Right ventricle myocardium superior (tissue), 1 donor: ENCODE data around the gene BRPF3. TPM values are rescaled to one million over a fixed set of nuclear protein-coding genes. Genes with fewer than 3 reads are reported as not detected.
A peak's percentile ranks its signal among the peaks of the same experiment; 100 is the strongest.

Experiments used
- ATAC-seq: fragments of 200-7000 bp; cut with Tn5 transposase; one replicate; pipeline ENCODE4 v1.9.1; 2020; ENCODE audit warnings: mild to moderate bottlenecking; ENCODE audit not compliant: poor library complexity
- DNase-seq: peaks from one replicate; pipeline ENCODE4 v3.0.0-alpha.2; 2020
- intact Hi-C: fragments of 100-400 bp; cut with DNase I; formaldehyde crosslinking; loops from one replicate; pipeline ENCODE4 v1.11.2; 2022
- total RNA-seq: library from RNA; stranded (reverse); fragmentation: NEBNext Ultra II Directional; extraction: Animal tissue kit (Norgen Biotek cat#: 25700); gene quantifications from one replicate; pipeline ENCODE4 v1.2.1, GENCODE V29; 2021
- donor health status: DM: no; HTN: yes; CAD: no; lungs with severe emphysema.

BRPF3 gene
- total RNA-seq, 1 donor from 2014 or later = 17.8 TPM

DNA sequence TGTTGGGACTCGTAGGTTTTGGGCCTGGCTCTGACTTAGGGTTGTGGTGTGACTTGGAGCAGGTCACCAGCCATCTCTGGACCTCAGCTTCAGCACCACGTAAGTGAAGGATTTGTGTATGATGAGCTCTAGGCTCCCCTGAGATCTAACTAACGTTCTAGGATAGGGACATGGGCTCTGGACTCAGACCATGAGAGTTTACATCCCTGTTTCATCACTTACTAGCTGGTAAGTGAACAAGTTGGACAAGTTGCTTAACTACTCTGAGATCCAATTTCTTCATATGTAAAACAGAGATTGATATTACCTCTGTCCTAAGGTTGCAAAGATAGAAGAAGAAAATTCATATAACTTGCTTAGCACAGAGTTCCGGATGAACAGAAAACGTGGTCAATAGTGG, 53.0 kb downstream of the BRPF3 start:
- intact Hi-C loops = no loop called here
- no peak for ATAC-seq
- no peak for DNase-seq

DNA sequence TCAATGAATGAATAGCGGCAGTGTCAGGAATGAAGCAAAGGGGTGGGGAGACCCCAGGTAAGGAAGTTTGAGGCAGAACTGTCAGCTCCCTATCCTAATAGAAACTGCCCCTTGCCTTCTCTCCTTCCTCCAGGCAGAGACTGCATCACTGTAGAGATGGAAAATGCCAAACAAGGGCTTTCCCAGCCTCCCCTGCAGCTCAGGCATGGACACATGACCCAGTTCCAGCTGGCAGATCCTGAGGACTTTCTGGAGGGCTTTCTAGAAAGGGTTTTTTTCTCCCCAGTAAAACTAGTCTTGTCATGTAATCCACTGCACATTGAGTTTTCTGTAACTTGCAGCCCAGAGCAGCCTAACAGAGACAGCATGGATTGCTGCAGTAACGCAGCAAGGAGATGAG, 55.5 kb downstream of the BRPF3 start:
- intact Hi-C loops = no loop called here
- ATAC-seq (no peak), DNase-seq (no peak)

DNA sequence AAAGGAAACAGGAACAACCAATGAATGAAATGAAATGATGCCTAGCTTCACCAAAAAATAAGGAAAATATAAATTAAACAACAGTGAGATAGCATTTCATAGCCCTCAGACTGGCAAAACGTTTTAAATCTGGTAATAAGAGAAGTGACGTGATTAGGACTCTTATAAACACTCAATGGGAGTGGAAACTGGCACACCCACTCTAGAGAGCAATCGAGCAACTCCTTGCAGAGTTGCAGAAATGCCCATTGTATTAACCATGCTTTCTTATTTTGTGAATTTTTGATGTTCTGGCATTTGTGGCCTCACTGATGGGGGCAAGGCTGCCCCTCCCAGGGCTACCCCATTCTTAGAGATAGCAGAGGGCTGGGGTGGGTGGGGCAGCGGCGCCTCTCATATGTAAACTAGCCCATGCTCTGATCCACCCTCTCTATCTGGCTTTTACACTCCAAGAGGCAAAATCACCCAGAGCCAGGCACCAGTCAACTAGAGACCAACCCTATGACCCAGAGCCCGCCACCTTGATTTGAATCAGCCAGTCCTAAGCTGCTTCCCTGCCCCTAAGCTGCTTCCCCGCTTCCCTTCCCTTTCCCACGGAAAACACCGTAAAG, 67.0 kb downstream of the BRPF3 start:
- ATAC-seq = no peak
- no peak for DNase-seq
- intact Hi-C loops = no loop called here

DNA sequence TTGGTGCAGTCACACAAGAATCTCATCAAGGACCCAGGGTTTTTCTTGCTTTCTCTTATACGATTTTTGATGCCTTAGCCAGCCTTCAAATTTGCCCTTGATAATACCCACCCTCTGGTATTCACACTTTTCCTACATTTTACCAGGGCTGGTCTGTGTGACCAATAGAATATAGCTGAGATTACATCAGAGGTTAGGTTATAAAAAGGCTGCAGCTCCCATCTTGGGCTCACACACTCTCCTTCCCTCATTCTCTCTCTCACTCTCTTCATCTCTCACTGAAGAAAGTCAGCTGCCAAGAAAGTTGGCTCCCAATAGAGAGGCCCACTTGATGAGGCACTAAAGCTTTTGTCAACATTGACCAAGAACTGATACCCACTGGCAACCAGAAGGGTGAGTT, 69.2 kb downstream of the BRPF3 start:
- ATAC-seq (no peak), DNase-seq (no peak)
- intact Hi-C loops = no loop called here

- intact Hi-C loops = no loop called here
- ATAC-seq (no peak), DNase-seq (no peak)
These were observed 70.5 kb downstream of the BRPF3 start for GRCh38 chr6:36266913-36267644.

GRCh38 chr6:36267731-36268477, 71.4 kb downstream of the BRPF3 start:
- DNase-seq (no peak), ATAC-seq (no peak)
- intact Hi-C loops = no loop called here

- DNase-seq (no peak), ATAC-seq (peak; percentile 48)
- intact Hi-C loops = no loop called here
These were observed 72.1 kb downstream of the BRPF3 start for GRCh38 chr6:36268478-36269275.

DNA sequence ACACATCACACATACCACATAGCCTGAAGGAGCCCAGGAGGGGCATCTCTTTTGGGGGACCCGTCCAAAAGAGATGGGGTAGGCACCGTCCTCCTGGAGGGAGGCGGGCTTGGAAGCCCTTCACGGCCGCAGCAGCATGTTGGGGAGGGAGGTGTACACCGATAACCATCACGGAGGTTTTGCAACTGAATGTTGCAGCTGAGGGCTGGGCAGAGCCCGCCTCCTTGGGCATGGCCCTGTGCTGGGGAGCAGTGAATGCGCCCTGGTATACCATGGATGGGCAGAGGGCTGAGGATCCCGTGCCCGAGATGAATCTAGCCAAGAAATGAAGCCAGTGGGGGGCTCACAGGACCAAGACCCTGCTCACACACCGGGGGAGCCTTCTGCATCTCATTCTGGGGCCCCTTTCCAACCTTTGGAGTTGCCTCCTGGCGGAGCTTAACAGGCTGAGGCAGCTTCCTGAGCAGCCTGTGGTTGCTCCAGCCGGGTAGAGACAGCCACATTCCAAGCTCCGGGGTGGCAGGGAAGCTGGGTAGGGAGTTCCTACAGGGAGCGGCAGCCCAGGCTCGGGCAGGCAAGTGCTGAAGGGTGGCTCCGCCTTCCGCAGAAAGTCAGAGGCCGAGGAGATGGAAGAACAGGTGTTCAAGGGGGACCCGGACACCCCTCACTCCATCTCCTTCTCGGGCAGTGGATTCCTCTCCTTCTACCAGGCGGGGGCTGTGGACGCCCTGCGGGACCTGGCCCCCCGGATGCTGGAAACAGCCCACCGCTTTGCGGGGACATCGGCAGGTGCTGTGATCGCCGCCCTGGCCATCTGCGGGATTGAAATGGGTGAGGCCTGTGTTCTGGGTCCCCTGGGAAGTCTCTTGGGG, 73.5 kb downstream of the BRPF3 start, which contains the start of gene PNPLA1:
PNPLA1 (plus strand) TSS at position 227 of the 872 bp plus-strand sequence; CDS start at position 627, 400 bp downstream.
- ATAC-seq = no peak
- intact Hi-C loops = no loop called here
- no peak for DNase-seq

DNA sequence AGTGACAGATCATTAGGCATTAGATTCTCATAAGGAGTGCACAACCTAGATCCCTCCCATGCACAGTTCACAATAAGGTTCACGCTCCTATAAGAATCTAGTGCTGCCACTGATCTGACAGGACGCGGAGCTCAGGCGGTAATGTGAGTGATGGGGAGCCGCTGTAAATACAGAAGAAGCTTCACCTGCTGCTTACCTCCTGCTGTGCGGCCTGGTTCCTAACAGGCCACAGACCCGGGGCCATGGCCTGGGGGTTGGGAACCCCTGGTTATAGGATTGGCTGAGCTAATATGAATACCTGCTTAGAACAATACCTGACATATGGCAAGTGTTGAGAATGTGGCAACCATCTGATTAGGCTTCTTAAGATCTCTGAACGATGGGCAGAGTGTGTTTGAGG, 75.7 kb downstream of the BRPF3 start:
- ATAC-seq (no peak), DNase-seq (no peak)
- intact Hi-C loops = no loop called here

DNA sequence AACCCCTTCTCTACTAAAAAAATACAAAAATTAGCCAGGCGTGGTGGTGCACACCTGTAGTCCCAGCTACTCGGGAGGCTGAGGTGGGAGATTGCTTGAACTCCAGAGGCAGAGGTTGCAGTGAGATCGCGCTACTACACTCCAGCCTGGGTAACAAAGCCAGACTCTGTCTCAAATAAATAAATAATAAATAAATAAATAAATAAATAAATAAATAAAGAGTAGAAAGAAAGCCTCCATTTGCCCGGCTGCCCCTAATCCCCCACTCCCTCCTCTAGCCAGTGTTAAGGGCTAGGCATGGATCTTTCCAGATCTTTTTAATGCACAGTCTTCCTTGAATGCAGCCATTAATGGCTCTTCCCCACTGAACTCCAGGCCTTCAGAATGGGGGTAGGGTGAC, 76.5 kb downstream of the BRPF3 start:
- intact Hi-C loops = no loop called here
- DNase-seq = no peak
- no peak for ATAC-seq

- intact Hi-C loops = no loop called here
- DNase-seq (no peak), ATAC-seq (no peak)
These were observed 77.4 kb downstream of the BRPF3 start for GRCh38 chr6:36273802-36274514.

DNA sequence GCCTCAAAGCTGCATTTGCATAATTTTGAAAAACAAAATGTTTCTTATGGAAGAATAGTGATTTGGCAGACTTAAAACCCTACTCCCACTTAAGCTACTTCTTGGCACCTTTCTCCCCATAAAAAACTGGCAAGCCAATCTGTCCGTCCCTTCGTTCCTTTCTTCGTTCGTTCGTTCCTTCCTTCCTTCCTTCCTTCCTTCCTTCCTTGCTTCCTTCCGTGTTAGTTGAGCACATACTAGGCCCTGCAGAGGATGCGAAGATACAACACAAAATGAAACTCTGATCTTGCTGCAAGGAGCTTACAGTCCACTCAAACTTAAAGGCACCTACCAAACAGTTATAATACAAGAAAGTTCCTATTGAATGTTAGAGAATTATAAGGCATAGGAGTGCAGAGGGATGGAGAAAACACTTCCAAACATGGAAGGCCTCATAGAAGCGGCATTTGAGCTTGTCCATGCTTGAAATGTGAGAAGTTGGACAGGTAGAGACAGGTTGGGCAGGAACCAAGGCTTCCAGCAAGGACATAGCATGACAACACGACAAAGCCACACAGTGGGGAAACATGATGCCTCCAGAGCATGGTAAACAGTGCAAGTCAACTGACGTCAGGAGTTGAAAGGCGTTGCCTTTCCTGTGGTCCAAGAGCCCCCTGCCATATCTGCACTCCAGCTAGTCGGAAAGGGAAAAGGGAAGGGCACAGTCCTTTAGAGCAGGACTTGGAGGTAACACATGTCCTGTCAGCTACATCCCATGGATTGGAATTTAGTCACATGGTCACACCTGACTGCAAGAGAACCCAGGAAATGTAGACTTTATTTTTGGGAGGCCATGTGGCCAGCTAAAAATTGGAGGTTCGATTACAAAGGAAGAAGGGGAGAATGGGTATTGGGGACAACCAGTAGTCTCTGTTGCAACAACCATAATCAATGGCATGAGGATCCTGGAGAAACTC, 80.3 kb downstream of the BRPF3 start:
- intact Hi-C loops = no loop called here
- ATAC-seq (no peak), DNase-seq (no peak)

DNA sequence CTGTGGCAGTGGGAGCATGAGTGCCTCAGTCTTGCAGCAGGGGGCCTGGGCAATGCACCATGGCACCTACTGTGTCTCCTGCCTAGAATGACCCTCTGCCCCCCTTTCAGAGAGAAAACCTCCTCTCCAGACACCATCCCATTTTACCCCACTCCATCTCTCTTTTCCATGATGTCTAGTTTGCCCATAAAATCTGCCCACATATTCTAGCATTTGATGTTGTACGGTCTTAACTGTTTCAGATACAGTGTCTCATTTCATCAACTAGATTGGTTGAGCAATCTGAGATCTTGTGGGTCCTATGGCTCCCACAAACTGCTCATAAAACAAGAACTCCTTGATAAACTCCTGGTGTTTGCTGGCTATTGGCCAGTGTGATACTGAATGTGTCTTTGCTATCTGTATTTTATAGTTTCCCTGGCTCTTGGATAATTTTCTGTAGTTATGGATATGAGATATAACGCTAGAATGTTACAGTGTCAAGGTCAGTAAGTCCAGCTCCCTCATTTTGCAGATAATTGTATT, 81.5 kb downstream of the BRPF3 start:
- ATAC-seq (no peak), DNase-seq (no peak)
- intact Hi-C loops = no loop called here

DNA sequence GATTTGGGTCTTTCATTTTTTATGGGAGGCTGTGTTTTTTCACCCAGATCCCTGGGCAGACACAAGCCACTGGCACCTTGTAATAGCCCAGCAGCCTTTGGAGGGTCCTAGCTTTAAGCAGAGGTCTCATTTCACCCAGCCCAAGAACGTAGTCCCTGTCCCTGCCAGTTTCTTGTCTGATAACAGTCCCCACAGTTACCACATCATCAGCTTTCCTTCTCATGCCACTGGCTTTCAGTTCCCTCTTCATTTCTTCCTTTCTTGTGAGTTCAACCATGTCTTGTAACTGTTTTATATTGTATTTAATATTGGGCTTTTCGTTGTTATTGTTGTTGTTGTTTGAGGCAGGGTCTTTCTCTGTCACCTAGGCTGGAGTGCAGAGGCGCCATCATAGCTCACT, 83.9 kb downstream of the BRPF3 start:
- ATAC-seq (no peak), DNase-seq (no peak)
- intact Hi-C loops = no loop called here

GRCh38 chr6:36280983-36281382, 84.4 kb downstream of the BRPF3 start:
- intact Hi-C loops = no loop called here
- no peak for ATAC-seq
- DNase-seq = no peak
